ENCODE measurements around the gene ZSWIM6. TPM values are rescaled to one million over a fixed set of nuclear protein-coding genes. Genes with fewer than 3 reads are reported as not detected.
A peak's percentile ranks its signal among the peaks of the same experiment; 100 is the strongest.

The ZSWIM6 gene
- total RNA-seq, 1 donor from 2014 or later: 50.2 TPM

- TF ChIP-seq CTCF (IDR thresholded peaks at IDR 0.05; ENCODE audit: partially characterized antibody, unreplicated experiment): no peak
- H3K36me3 Mint-ChIP-seq (ENCODE audit: unreplicated experiment): no peaks in the 10 kb centered on the region
- H3K4me1 Mint-ChIP-seq (ENCODE audit: low read depth, unreplicated experiment): peaks cover 39% of the 10 kb centered on the region
- peak overlapping the region; percentile 95 for H3K27ac Mint-ChIP-seq (ENCODE audit: unreplicated experiment)
- H3K9me3 Mint-ChIP-seq (ENCODE audit: unreplicated experiment): peaks cover 4% of the 10 kb centered on the region
- H3K4me3 Mint-ChIP-seq (ENCODE audit: unreplicated experiment): peak overlapping the region; percentile 72
- peak; percentile 57 for DNase-seq
- H3K27me3 Mint-ChIP-seq (ENCODE audit: unreplicated experiment): peaks cover 5% of the 10 kb centered on the region
Measured at GRCh38 chr5:61366497-61367240, 34.6 kb downstream of the ZSWIM6 start.

- Mint-ChIP-seq H3K4me1 (ENCODE audit: low read depth, unreplicated experiment) (peaks cover 36% of the 10 kb centered on the region), H3K4me3 (ENCODE audit: unreplicated experiment) (no peak overlapping the region), H3K36me3 (ENCODE audit: unreplicated experiment) (no peaks in the 10 kb centered on the region), H3K9me3 (ENCODE audit: unreplicated experiment) (peaks cover 2% of the 10 kb centered on the region), H3K27ac (ENCODE audit: unreplicated experiment) (no peak overlapping the region), H3K27me3 (ENCODE audit: unreplicated experiment) (peaks cover 5% of the 10 kb centered on the region)
- DNase-seq: no peak
- no peak for TF ChIP-seq CTCF (IDR thresholded peaks at IDR 0.05; ENCODE audit: partially characterized antibody, unreplicated experiment)
Measured at GRCh38 chr5:61370506-61370905, 38.4 kb downstream of the ZSWIM6 start.

- no peak for DNase-seq
- H3K27me3 Mint-ChIP-seq (ENCODE audit: unreplicated experiment): peaks cover 5% of the 10 kb centered on the region
- H3K27ac Mint-ChIP-seq (ENCODE audit: unreplicated experiment): no peak overlapping the region
- peaks cover 29% of the 10 kb centered on the region for H3K4me1 Mint-ChIP-seq (ENCODE audit: low read depth, unreplicated experiment)
- no peaks in the 10 kb centered on the region for H3K9me3 Mint-ChIP-seq (ENCODE audit: unreplicated experiment)
- no peak overlapping the region for H3K4me3 Mint-ChIP-seq (ENCODE audit: unreplicated experiment)
- TF ChIP-seq CTCF (IDR thresholded peaks at IDR 0.05; ENCODE audit: partially characterized antibody, unreplicated experiment): no peak
- no peaks in the 10 kb centered on the region for H3K36me3 Mint-ChIP-seq (ENCODE audit: unreplicated experiment)
Measured at GRCh38 chr5:61371474-61371873, 39.4 kb downstream of the ZSWIM6 start.

GRCh38 chr5:61379677-61380076 is 47.6 kb downstream of the ZSWIM6 start:
- no peaks in the 10 kb centered on the region for H3K4me1 Mint-ChIP-seq (ENCODE audit: low read depth, unreplicated experiment)
- H3K9me3 Mint-ChIP-seq (ENCODE audit: unreplicated experiment): no peaks in the 10 kb centered on the region
- no peak for TF ChIP-seq CTCF (IDR thresholded peaks at IDR 0.05; ENCODE audit: partially characterized antibody, unreplicated experiment)
- no peak for DNase-seq
- H3K36me3 Mint-ChIP-seq (ENCODE audit: unreplicated experiment): no peaks in the 10 kb centered on the region
- no peak overlapping the region for H3K27ac Mint-ChIP-seq (ENCODE audit: unreplicated experiment)
- no peaks in the 10 kb centered on the region for H3K27me3 Mint-ChIP-seq (ENCODE audit: unreplicated experiment)
- H3K4me3 Mint-ChIP-seq (ENCODE audit: unreplicated experiment): no peak overlapping the region

- no peak for TF ChIP-seq CTCF (IDR thresholded peaks at IDR 0.05; ENCODE audit: partially characterized antibody, unreplicated experiment)
- DNase-seq: no peak
- no peaks in the 10 kb centered on the region for H3K36me3 Mint-ChIP-seq (ENCODE audit: unreplicated experiment)
- no peak overlapping the region for H3K4me3 Mint-ChIP-seq (ENCODE audit: unreplicated experiment)
- H3K27me3 Mint-ChIP-seq (ENCODE audit: unreplicated experiment): peaks cover 3% of the 10 kb centered on the region
- peaks cover 10% of the 10 kb centered on the region for H3K4me1 Mint-ChIP-seq (ENCODE audit: low read depth, unreplicated experiment)
- H3K9me3 Mint-ChIP-seq (ENCODE audit: unreplicated experiment): no peaks in the 10 kb centered on the region
- H3K27ac Mint-ChIP-seq (ENCODE audit: unreplicated experiment): no peak overlapping the region
Measured at GRCh38 chr5:61381968-61382367, 49.9 kb downstream of the ZSWIM6 start.

Data from glutamatergic neuron (in vitro differentiated cells).